ENCODE results near the gene MRPS34. TPM values are rescaled to one million over a fixed set of nuclear protein-coding genes. Genes with fewer than 3 reads are reported as not detected.

Gene MRPS34
- total RNA-seq, 3 donors from 2014 or later: 89.1 to 107 (median 91.0) TPM

DNA sequence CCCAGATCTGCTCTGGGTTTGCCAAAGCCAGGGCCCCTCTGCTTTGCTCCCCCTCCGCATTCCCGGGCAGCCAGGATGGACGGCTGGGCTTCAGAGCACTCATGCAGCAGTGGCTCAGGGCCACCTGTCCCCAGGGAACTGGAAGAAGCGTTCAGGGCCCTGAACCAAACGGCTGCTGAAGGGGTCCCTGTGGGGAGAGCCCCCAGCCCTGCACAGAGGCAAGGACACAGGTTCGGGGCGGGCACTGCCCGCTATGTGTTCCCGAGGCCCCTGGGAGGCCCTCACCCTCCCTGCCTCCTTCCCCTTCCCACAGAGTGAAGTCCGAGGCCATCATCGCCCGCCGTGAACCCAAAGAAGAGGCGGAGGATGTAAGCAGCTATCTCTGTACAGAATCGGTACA, 12.0 kb downstream of the MRPS34 start:
- Histone ChIP-seq H3K4me3 (no peak overlapping the region), H3K4me1 (ENCODE audit: low read depth) (peaks cover 20% of the 10 kb centered on the region), H3K36me3 (ENCODE audit: low read depth) (no peaks in the 10 kb centered on the region), H3K9me3 (no peaks in the 10 kb centered on the region)
- ATAC-seq: no peak
- no peak for DNase-seq
- intact Hi-C loops (cut with DNase I, micrococcal nuclease): no loop called here
- no peak for TF ChIP-seq CTCF (IDR thresholded peaks at IDR 0.05)

DNA sequence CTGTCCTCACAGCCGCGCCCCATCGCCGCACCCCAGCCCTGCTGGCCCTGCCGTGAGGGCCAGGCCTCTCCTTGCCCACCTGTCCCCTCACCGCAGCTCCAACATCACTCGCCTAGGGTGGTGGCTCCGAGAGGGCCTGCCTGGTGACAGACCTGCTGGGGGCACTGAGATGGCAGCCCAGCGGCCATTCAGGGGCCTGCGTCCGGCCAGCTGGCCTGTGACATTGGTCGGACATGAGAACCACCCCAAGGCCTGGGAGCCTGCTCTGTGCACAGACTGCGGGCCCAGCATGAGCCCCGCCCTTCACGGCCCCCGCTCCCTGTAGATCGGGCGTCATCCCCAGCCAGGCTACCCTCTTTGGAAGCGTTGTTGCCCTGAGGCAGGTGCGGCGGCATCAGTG, 13.4 kb downstream of the MRPS34 start:
- Histone ChIP-seq H3K4me1 (ENCODE audit: low read depth) (peaks cover 20% of the 10 kb centered on the region), H3K36me3 (ENCODE audit: low read depth) (no peaks in the 10 kb centered on the region), H3K4me3 (no peak overlapping the region), H3K9me3 (no peaks in the 10 kb centered on the region)
- no peak for TF ChIP-seq CTCF (IDR thresholded peaks at IDR 0.05)
- DNase-seq (peak in 1 of 3 donors; percentile 32), ATAC-seq (no peak)
- intact Hi-C loops (cut with DNase I, micrococcal nuclease): no loop called here

DNA sequence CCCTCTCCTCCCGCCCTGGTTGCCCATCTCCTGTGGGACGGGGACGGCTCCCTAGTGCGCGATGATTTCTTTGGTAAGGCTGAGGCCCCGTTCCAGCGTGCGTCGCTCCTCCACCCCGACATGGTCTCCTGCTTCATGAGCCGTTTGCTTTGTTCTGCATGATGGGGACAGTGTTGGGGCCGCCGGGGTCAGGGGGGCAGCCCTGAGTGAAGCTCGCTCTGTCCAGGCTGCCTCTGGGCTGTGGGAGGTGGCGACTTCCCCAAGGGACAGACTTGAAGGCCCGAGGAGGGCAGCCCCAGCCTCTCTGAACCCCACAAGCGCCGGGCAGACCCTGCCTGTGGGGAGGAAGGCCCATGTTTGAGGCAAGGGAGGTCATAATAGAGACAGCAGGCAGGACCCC, 14.0 kb downstream of the MRPS34 start:
- H3K4me1 ChIP-seq (ENCODE audit: low read depth): peaks cover 20% of the 10 kb centered on the region
- DNase-seq (peak in 1 of 3 donors; percentile 27), ATAC-seq (no peak)
- H3K36me3 ChIP-seq (ENCODE audit: low read depth): no peaks in the 10 kb centered on the region
- no peak for TF ChIP-seq CTCF (IDR thresholded peaks at IDR 0.05)
- H3K4me3 ChIP-seq: no peak overlapping the region
- intact Hi-C loops (cut with DNase I, micrococcal nuclease): no loop called here
- H3K9me3 ChIP-seq: no peaks in the 10 kb centered on the region

DNA sequence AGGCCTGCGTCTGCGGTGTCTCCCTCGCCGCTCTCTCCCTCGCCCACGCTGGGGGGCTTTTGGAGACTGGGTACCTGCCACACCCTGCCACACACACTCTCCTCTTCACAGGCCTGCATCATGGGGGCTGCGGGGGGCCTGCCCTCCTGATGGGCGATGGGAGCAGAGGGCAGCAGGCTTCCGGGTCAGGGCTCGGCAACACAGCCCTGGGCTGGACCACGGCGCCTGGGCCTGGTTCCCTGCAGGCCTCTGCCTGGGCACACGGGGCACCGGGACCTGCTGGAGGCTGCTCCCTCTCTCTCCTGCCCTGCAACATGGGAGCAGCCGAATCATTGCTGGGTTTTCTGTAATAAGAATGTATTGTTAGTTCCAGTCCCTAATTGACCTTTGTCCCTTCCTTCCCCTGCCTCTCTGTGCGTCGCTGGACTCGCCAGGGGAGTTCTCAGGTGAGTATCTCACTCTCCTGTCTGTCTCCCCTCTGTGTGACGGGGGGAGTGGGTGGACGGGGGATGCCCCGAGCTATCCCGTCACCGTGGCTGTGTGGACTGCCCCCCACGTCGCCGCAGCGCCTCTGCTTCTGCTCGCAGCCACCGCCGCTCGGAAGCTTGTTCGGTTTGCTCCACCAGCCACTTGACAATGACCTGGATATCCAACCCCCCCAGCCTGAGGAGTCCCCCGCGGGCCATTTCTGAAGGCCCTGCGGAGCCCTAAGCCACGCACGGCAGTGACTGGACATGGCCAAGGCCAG, 15.0 kb downstream of the MRPS34 start:
- intact Hi-C loops (cut with DNase I, micrococcal nuclease): no loop called here
- no peaks in the 10 kb centered on the region for H3K9me3 ChIP-seq
- TF ChIP-seq CTCF (IDR thresholded peaks at IDR 0.05): no peak
- no peak overlapping the region for H3K4me3 ChIP-seq
- peaks cover 20% of the 10 kb centered on the region for H3K4me1 ChIP-seq (ENCODE audit: low read depth)
- ATAC-seq (peak; percentile 84), DNase-seq (peak in 2 of 3 donors; percentile 61 to 63)
- no peaks in the 10 kb centered on the region for H3K36me3 ChIP-seq (ENCODE audit: low read depth)

- ATAC-seq (no peak), DNase-seq (no peak)
- no peak overlapping the region for H3K4me3 ChIP-seq
- H3K4me1 ChIP-seq (ENCODE audit: low read depth): peaks cover 20% of the 10 kb centered on the region
- intact Hi-C loops (cut with DNase I, micrococcal nuclease): no loop called here
- no peaks in the 10 kb centered on the region for H3K36me3 ChIP-seq (ENCODE audit: low read depth)
- no peaks in the 10 kb centered on the region for H3K9me3 ChIP-seq
- no peak for TF ChIP-seq CTCF (IDR thresholded peaks at IDR 0.05)
Observed at GRCh38 chr16:1754204-1754603, 18.7 kb downstream of the MRPS34 start.
